ENCODE measurements around the gene DNM2. TPM values are rescaled to one million over a fixed set of nuclear protein-coding genes. Genes with fewer than 3 reads are reported as not detected.

The DNM2 gene
- total and polyA plus RNA-seq, 7 donors: 70.6 to 149 (median 122) TPM

- 82 to 84% (median 83%) methylated on average over 14 of the region's 14 CpGs for WGBS, 3 donors
- Histone ChIP-seq H3K9me3 (no peaks in the 10 kb centered on the region), H3K4me1 (no peaks in the 10 kb centered on the region), H3K4me3 (no peak overlapping the region), H3K36me3 (ENCODE audit: insufficient read depth in 1 of 2, low read depth in 1 of 2) (peaks cover 3 to 97% of the 10 kb centered on the region in 2 donors), H3K27me3 (ENCODE audit: insufficient read depth in 3 of 3, low read length in 2 of 3) (no peaks in the 10 kb centered on the region), H3K27ac (no peak overlapping the region)
- no peak for ATAC-seq
- intact Hi-C loops (cut with DNase I): no loop called here
- TF ChIP-seq CTCF (IDR thresholded peaks at IDR 0.05): no peak
- DNase-seq: no peak
These were observed 79.2 kb downstream of the DNM2 start for GRCh38 chr19:10797078-10797477.

- Histone ChIP-seq H3K9me3 (no peaks in the 10 kb centered on the region), H3K4me3 (no peak overlapping the region), H3K4me1 (no peaks in the 10 kb centered on the region), H3K27ac (no peak overlapping the region), H3K27me3 (ENCODE audit: insufficient read depth in 3 of 3, low read length in 2 of 3) (no peaks in the 10 kb centered on the region), H3K36me3 (ENCODE audit: insufficient read depth in 1 of 2, low read depth in 1 of 2) (peaks cover 5 to 97% of the 10 kb centered on the region in 2 donors)
- TF ChIP-seq CTCF (IDR thresholded peaks at IDR 0.05): no peak
- no peak for ATAC-seq
- intact Hi-C loops (cut with DNase I): no loop called here
- 70 to 74% (median 72%) methylated on average over 19 of the region's 19 CpGs for whole genome bisulfite sequencing, 3 donors
- no peak for DNase-seq
These were observed 79.8 kb downstream of the DNM2 start for GRCh38 chr19:10797541-10798256.

DNA sequence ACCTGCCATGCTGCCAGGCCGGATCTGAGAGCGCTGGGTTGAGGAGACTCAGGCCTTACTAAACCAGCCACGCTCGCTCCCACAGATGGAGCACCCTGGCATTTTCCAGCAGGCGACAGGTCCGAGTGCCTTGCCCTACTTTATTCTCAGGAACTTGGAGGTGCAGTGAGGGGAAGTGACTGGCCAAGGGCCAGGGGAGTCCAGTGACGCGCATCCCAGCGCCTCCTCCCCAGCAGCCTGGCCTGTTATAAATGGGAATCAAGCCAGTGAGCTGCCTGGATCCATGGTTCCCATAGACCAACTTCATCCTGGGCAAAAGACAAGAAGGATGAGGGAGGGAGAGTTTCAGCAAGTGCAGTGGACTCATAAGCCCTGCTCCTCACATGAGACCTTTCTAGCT, 82.6 kb downstream of the DNM2 start:
- TF ChIP-seq CTCF (IDR thresholded peaks at IDR 0.05): no peak
- no peak for DNase-seq
- intact Hi-C loops (cut with DNase I): no loop called here
- H3K27me3 ChIP-seq (ENCODE audit: insufficient read depth in 3 of 3, low read length in 2 of 3): no peaks in the 10 kb centered on the region
- no peak for ATAC-seq
- H3K36me3 ChIP-seq (ENCODE audit: insufficient read depth in 1 of 2, low read depth in 1 of 2): peaks cover 7 to 97% of the 10 kb centered on the region in 2 donors
- H3K9me3 ChIP-seq: no peaks in the 10 kb centered on the region
- 70 to 79% (median 72%) methylated on average over 9 of the region's 9 CpGs for WGBS, 3 donors
- H3K4me3 ChIP-seq: no peak overlapping the region
- no peak overlapping the region for H3K27ac ChIP-seq
- no peaks in the 10 kb centered on the region for H3K4me1 ChIP-seq

DNA sequence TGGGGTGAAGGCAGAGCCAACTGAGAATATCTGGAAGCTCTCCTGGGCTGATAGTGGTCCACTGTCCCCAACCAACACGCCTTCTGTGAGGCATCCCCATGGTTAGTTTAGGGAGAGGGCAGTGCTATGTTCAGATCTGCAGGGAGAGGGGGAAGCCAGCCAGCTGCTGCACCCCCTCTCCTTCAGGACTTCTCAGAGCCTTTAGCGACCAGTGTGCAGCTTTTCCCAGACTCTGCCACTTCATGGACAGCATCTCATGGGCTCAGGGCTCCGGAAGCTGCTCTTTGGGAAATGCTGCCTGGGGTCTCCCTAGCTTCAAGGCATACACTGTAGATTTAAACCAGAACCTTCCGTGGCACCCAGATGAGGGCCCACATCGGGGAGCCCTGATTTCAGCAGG, 84.6 kb downstream of the DNM2 start:
- no peak overlapping the region for H3K27ac ChIP-seq
- H3K27me3 ChIP-seq (ENCODE audit: insufficient read depth in 3 of 3, low read length in 2 of 3): no peaks in the 10 kb centered on the region
- H3K9me3 ChIP-seq: no peaks in the 10 kb centered on the region
- H3K4me3 ChIP-seq: no peak overlapping the region
- H3K4me1 ChIP-seq: no peaks in the 10 kb centered on the region
- intact Hi-C loops (cut with DNase I): no loop called here
- peaks cover 5 to 95% of the 10 kb centered on the region in 2 donors for H3K36me3 ChIP-seq (ENCODE audit: insufficient read depth in 1 of 2, low read depth in 1 of 2)
- no peak for TF ChIP-seq CTCF (IDR thresholded peaks at IDR 0.05)
- DNase-seq (no peak), ATAC-seq (no peak)
- 92 to 98% (median 96%) methylated on average over 5 of the region's 5 CpGs for WGBS, 3 donors

DNA sequence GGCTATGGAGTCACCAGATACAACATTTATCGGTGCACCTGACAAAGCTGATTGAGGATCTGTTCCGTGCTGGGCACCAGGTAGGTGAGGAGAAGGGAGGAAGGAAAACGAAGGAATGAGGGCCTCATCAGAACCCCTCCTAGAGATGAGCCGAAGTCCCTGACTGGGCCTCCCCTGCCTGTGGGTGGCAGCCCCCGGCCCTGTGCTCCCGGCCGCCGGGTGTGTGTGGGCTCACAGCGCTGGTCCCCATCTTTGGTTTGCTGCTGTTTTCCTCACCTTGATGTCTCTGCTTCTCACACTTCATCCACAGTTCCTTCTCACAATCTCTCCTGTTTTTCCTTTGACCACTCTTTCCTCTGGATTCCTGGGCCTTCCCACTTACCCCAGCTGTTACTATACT, 85.4 kb downstream of the DNM2 start:
- Histone ChIP-seq H3K27ac (no peak overlapping the region), H3K4me3 (no peak overlapping the region), H3K4me1 (no peaks in the 10 kb centered on the region), H3K27me3 (ENCODE audit: insufficient read depth in 3 of 3, low read length in 2 of 3) (no peaks in the 10 kb centered on the region), H3K9me3 (no peaks in the 10 kb centered on the region), H3K36me3 (ENCODE audit: insufficient read depth in 1 of 2, low read depth in 1 of 2) (peaks cover 5 to 95% of the 10 kb centered on the region in 2 donors)
- 93 to 95% (median 95%) methylated on average over 9 of the region's 9 CpGs for WGBS, 3 donors
- DNase-seq: no peak
- no peak for TF ChIP-seq CTCF (IDR thresholded peaks at IDR 0.05)
- intact Hi-C loops (cut with DNase I): no loop called here
- no peak for ATAC-seq
